ENCODE results near the gene PAPPA.

The PAPPA gene

GRCh38 chr9:116422119-116422979 is 268.8 kb downstream of the PAPPA start:
- DNase-seq (ENCODE audit: low spot score): no peak

GRCh38 chr9:116423149-116423548 is 269.6 kb downstream of the PAPPA start:
- DNase-seq (ENCODE audit: low spot score): no peak

- no peak for DNase-seq (ENCODE audit: low spot score)
These were observed 271.7 kb downstream of the PAPPA start for GRCh38 chr9:116425244-116425643.

- no peak for DNase-seq (ENCODE audit: low spot score)
These were observed 277.3 kb downstream of the PAPPA start for GRCh38 chr9:116430849-116431248.

- no peak for DNase-seq (ENCODE audit: low spot score)
These were observed 278.5 kb downstream of the PAPPA start for GRCh38 chr9:116432051-116432450.

DNA sequence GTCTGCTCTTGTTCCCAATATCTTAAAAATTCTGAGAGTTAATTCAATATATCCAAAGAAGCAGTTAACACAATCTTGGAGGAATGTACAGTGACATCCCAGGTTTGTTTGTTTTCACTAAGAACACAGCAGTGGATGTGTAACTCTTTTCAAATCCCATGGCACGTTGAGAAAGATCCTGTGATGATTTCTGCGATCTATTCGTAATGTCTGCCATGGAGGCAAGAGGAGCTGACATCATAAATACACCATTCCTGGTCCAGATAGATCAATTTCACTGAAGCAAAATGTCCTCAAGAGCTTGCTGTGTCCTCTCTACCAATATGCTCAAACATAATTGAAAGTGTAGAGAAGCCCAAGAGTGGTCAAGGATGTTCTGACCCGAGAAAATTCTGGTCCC is 280.7 kb downstream of the PAPPA start:
- DNase-seq (ENCODE audit: low spot score): no peak

DNA sequence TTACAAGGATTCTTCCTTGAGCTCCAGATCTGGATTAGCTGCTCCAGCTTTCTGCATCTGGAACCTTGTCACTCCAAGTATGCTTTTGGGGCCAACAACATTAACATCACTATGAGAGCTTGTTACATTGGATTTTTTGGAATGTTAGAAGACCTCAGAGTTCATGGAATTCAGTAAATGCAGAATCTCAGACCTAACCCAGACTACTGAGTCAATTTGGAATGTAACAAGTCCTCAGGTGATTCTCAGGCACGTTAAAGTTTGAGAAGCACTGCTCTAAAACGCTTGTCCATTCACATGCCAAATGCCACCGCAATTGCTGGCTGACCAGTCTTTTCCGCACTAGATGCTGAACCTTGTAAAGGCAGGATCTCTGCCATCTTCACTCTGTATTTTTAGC is 282.1 kb downstream of the PAPPA start:
- DNase-seq (ENCODE audit: low spot score): no peak

DNA sequence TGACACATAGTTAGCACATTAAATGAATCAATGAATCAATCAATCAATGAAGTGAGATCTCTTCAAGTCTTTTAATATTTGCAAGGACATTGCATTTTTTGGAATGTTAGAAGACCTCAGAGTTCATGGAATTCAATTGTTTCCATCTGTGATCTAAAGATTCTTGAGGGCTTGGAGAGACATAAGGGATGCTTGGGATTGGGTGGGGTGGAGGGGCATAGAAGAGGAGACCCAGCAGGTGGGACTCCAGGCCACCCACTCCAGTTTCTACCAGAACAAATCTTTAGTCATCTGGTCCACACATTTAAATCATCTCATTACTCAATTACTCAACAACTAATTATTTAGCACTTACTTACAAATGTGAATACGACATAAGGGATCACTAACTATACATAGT is 282.5 kb downstream of the PAPPA start:
- DNase-seq (ENCODE audit: low spot score): no peak

- no peak for DNase-seq (ENCODE audit: low spot score)
These were observed 284.1 kb downstream of the PAPPA start for GRCh38 chr9:116437411-116438370.

- DNase-seq (ENCODE audit: low spot score): no peak
These were observed 288.9 kb downstream of the PAPPA start for GRCh38 chr9:116442528-116442927.

- DNase-seq (ENCODE audit: low spot score): no peak
These were observed 294.3 kb downstream of the PAPPA start for GRCh38 chr9:116447934-116448333.

- no peak for DNase-seq (ENCODE audit: low spot score)
These were observed 294.8 kb downstream of the PAPPA start for GRCh38 chr9:116448431-116448830.

DNA sequence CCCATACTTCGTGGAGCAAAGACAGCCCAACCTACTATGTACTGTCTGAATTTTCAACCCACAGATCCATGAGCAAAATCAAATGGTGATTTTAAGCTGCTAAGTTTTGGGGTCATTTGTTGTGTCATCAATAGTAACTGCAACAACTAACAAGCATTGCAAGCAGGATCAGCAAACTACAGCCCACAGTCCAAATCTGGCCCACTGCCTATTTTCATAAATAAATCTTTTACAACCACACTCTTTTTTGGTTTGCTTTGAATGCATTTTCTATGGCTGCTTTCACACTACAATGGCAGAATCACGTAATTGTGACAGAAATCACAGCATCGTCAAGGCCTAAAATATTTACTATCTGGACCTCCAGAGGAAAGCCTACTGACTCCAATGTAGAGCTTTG is 296.4 kb downstream of the PAPPA start:
- DNase-seq (ENCODE audit: low spot score): no peak

DNA sequence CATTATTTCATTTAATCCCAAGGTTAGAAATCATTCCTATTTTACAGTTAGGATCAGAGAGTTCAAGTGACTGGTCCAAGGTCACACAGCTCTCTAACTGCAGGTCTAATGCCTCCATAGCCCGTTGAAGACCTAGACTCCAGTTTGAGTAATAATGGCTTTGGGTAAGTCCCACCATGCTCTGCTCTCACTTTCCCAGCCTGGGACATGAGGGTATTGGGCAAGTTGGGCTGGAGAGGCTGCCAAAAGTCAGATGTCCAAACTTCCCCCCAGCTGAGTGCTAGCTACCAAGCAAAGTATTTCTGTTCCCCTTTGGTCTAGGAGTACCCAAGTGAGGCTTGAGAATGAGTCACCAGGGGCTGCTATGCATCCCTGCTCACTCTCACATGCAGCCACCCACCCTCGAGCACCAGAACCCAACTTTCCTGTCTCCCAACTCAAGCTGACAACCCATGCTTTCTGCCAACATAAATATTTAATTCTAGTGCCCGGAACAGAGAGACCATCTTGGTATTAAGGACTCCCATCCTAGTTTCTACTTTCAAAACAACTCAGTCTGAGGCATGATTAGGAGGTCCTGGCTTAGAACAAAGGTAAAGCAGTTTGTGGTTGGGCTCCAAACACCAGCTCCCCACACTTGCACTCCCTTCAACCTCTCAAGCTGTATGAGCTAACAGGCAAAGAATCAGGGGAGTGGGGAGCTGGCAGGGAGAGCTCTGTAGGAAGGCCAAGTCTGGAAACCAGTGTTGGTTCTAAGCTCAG is 297.0 kb downstream of the PAPPA start:
- DNase-seq (ENCODE audit: low spot score): no peak

GRCh38 chr9:116451500-116452115 is 298.0 kb downstream of the PAPPA start:
- no peak for DNase-seq (ENCODE audit: low spot score)
